Smooth muscle cell (in vitro differentiated cells): ENCODE results near the gene ADARB2. TPM values are rescaled to one million over a fixed set of nuclear protein-coding genes. Genes with fewer than 3 reads are reported as not detected.

Source experiments
- DNase-seq: peaks from one replicate; lab custom pipeline; 2025; ENCODE audit not compliant: unreplicated experiment; lab: John Stamatoyannopoulos, UW
- H2AFZ ChIP-seq: fragments of 200-600 bp; sonication (generic); 2 replicates; pipeline ENCODE4 v1.6.0; 2016; ENCODE audit warnings: antibody characterized with exemption, low read depth, mild to moderate bottlenecking
- H3F3A ChIP-seq: fragments of 200-600 bp; sonication (generic); 2 replicates; pipeline ENCODE4 v1.6.0; 2017; ENCODE audit warnings: antibody characterized with exemption, low read depth
- H3K27ac ChIP-seq: fragments of 200-600 bp; sonication (generic); 2 replicates; pipeline ENCODE4 v1.5.1; 2016; ENCODE audit warnings: low read depth, mild to moderate bottlenecking
- H3K27me3 ChIP-seq: fragments of 200-600 bp; sonication (generic); 2 replicates; pipeline ENCODE4 v1.6.1; 2016; ENCODE audit warnings: low read depth, mild to moderate bottlenecking
- H3K36me3 ChIP-seq: fragments of 200-600 bp; sonication (generic); 2 replicates; pipeline ENCODE4 v1.5.1; 2016; ENCODE audit warnings: low read depth
- H3K4me1 ChIP-seq: fragments of 200-600 bp; sonication (generic); 2 replicates; pipeline ENCODE4 v1.5.1; 2016; ENCODE audit warnings: low read depth
- H3K4me2 ChIP-seq: fragments of 200-600 bp; sonication (generic); 2 replicates; pipeline ENCODE4 v1.6.0; 2016; ENCODE audit warnings: mild to moderate bottlenecking
- H3K4me3 ChIP-seq: fragments of 200-600 bp; sonication (generic); 2 replicates; pipeline ENCODE4 v1.5.1; 2016; ENCODE audit warnings: mild to moderate bottlenecking
- H3K79me2 ChIP-seq: fragments of 200-600 bp; sonication (generic); 2 replicates; pipeline ENCODE4 v1.6.0; 2016; ENCODE audit warnings: low read depth, mild to moderate bottlenecking
- H3K9ac ChIP-seq: fragments of 200-600 bp; sonication (generic); 2 replicates; pipeline ENCODE4 v1.6.0; 2016; ENCODE audit warnings: low read depth
- H3K9me3 ChIP-seq: fragments of 200-600 bp; sonication (generic); replicated peaks from 2 replicates; pipeline ENCODE4 v1.5.1; 2016; ENCODE audit warnings: low read depth
- H4K20me1 ChIP-seq: fragments of 200-600 bp; sonication (generic); 2 replicates; pipeline ENCODE4 v1.6.0; 2016; ENCODE audit warnings: low read depth
- CTCF ChIP-seq: fragments of 200-600 bp; sonication (generic); IDR thresholded peaks from 2 replicates; pipeline ENCODE4 v1.5.1; 2017; ENCODE audit warnings: borderline replicate concordance, mild to moderate bottlenecking, antibody characterized with exemption; ENCODE audit not compliant: insufficient read depth, poor library complexity, severe bottlenecking
- WGBS: methylation state at CpG from one replicate; pipeline ENCODE4 v1.1.7; 2016; ENCODE audit warnings: low lambda C conversion rate; 5-methylcytosine and 5-hydroxymethylcytosine counted together
- polyA plus RNA-seq: library from polyadenylated mRNA; unstranded; fragments of >200 nt; fragmentation: Nextera tagmentation; extraction: Ambion mirVana; gene quantifications from 2 replicates; pipeline ENCODE4 v1.2.1, GENCODE V29; 2016
- total RNA-seq: library from RNA; depleted of rRNA; stranded (reverse); fragments of >200 nt; gene quantifications from 2 replicates; pipeline ENCODE4 v1.2.3, GENCODE V29; 2014

The ADARB2 gene
- total and polyA plus RNA-seq, 2 experiments from 2014 or later: 0.13 to 0.39 TPM

- H3K36me3 ChIP-seq: no peaks in the 10 kb centered on the region
- H3K9ac ChIP-seq: no peak overlapping the region
- no peaks in the 10 kb centered on the region for H3K79me2 ChIP-seq
- no peaks in the 10 kb centered on the region for H3K4me1 ChIP-seq
- 92% methylated on average over 16 of the region's 16 CpGs for WGBS
- no peaks in the 10 kb centered on the region for H4K20me1 ChIP-seq
- no peak overlapping the region for H3K4me2 ChIP-seq
- DNase-seq: no peak
- H3F3A ChIP-seq: no peaks in the 10 kb centered on the region
- no peaks in the 10 kb centered on the region for H3K9me3 ChIP-seq
- no peak for TF ChIP-seq CTCF
- H3K4me3 ChIP-seq: no peak overlapping the region
- no peak overlapping the region for H3K27ac ChIP-seq
- no peaks in the 10 kb centered on the region for H3K27me3 ChIP-seq
- H2AFZ ChIP-seq: no peak overlapping the region
Measured at GRCh38 chr10:1214882-1215540, 522.3 kb downstream of the ADARB2 start.

- Histone ChIP-seq H3K27me3 (no peaks in the 10 kb centered on the region), H4K20me1 (no peaks in the 10 kb centered on the region), H3K36me3 (no peaks in the 10 kb centered on the region), H3F3A (no peaks in the 10 kb centered on the region), H3K9me3 (no peaks in the 10 kb centered on the region), H3K4me1 (no peaks in the 10 kb centered on the region), H3K27ac (no peak overlapping the region), H3K4me3 (no peak overlapping the region), H3K9ac (no peak overlapping the region), H2AFZ (no peak overlapping the region), H3K79me2 (no peaks in the 10 kb centered on the region), H3K4me2 (no peak overlapping the region)
- WGBS: 94% methylated on average over 28 of the region's 28 CpGs
- TF ChIP-seq CTCF: no peak
- no peak for DNase-seq
Measured at GRCh38 chr10:1214071-1214675, 523.2 kb downstream of the ADARB2 start.

GRCh38 chr10:1213252-1214070 lies 523.9 kb downstream of the ADARB2 start:
- Histone ChIP-seq H3K9me3 (no peaks in the 10 kb centered on the region), H3K4me1 (no peaks in the 10 kb centered on the region), H3K36me3 (no peaks in the 10 kb centered on the region), H3F3A (no peaks in the 10 kb centered on the region), H3K79me2 (no peaks in the 10 kb centered on the region), H2AFZ (no peak overlapping the region), H3K9ac (no peak overlapping the region), H4K20me1 (no peaks in the 10 kb centered on the region), H3K4me2 (no peak overlapping the region), H3K27ac (no peak overlapping the region), H3K27me3 (no peaks in the 10 kb centered on the region), H3K4me3 (no peak overlapping the region)
- TF ChIP-seq CTCF: no peak
- DNase-seq: no peak
- whole genome bisulfite sequencing: 92% methylated on average over 21 of the region's 21 CpGs
